HG03439 (cell line): ENCODE measurements around the gene TLX2.

Source experiments
- ATAC-seq: cut with Tn5 transposase; IDR thresholded peaks from one replicate; pipeline ENCODE4 v1.9.1; 2021; ENCODE audit warnings: mild to moderate bottlenecking, moderate library complexity; ENCODE audit not compliant: unreplicated experiment

Gene TLX2

DNA sequence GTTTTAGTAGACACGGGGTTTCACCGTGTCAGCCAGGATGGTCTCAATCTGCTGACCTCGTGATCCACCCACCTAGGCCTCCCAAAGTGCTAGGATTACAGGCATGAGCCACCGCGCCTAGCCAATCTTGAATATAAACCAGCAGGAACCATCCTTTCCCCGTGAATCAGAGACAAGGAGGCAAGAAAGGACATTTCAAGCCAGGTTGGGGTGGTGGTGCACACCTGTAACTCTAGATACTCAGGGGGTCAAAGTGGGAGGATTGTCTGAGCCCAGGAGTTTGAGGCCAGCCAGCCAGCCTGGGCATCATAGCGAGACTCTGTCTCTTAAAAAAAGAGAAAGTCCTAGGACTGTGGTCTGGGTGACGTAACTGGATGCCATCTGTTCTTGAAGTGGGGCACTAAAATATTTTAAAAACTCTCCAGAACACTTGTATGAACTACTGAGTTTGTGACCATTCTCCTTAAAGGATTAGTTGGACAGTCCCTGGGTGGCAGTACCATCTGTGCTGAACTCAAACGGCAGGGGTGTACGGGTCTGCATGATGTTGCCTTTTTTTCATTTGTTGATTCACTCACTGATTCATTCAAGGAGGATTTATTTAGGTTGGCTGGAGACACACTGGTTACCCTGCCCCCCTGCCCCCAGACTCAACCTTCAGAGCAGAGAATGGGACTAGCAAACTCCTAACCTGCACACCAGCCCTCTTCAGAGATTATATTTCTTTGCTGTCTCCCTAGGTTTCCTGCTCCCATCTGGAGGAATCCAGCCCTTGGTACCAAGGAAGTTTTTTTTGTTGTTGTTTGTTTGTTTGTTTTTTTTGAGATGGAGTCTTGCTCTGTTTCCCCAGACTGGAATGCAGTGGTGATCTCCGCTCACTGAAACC lies 2.9 kb upstream of the TLX2 start:
- ATAC-seq, result no peak

DNA sequence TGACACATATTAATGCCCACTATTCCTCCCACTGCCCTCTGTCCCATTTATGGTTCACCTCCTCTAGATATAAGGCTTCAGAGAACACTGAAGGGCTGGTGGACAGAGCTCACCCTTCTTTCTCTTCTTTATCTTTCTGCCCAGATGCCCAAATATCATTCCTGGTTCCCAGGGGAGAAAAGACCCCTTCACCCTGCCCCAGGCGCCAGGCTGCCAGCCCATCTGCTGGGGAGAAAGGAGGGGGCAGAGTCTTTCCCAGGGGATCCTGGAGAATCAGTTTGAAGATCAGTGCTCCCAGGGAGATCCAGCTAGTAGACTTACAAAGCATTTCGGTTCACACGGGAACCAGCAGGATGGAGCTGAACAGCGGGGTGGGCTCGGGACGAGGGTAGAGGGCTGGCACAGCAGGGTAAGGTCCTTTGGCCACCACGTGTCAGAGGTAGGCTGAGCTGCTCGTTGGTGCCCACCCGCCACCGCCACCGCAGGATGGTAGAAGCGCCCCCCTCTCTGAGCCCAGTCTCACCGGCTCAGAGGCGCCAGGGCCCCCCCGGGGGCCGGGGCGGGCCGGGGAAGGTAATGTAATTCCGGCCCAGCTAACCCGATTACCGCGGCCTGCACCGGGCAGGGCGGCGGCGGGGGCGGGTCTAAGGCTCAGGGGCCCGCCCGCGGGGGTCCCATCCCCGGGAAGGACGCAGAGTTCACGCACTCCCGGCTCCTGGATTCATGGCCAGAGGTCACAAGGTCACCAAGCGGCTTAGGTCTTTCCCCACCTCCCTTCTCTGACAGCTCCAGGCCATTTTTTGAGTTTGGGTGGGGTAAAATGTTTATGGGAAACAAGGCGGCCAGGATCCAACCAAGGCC lies 1.3 kb upstream of the TLX2 start:
- ATAC-seq, result no peak

DNA sequence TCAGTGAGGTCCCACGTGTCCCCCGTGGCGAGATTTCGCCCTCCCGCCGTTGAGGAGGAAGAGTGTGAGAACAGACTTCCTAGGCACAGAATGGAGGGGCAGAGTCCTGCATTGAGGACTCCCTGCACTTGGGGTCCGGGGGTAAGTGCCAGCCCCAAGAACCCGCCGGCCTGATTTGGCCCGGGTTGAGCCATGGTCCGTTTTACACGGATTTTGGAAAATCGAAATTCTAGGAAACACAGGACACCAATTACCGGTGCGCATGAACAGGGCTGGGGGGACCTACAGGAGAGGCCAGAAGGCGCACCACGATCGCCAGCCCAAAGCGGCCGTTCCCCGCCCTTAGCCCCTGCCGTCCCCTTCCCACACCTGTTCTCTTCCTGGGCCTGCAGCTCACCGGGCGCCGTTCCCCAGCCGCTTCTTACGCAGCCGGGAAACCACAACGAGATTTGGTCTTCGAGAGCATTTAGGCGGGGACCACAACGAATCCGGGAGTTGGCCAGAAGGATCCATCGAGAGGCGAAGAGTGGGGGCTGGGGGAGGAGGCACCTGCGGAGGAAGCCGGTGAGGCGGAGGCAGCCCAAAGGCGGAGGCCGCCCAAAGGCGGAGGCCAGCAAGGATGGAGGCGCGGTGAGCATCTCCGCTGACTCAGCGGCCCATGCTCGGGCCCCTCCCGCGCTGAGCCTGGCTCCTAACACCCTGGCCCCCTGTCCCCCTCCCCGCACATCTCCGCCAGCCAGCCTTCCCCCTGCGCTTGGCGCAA lies 464 bp upstream of the TLX2 start:
- ATAC-seq, result no peak

DNA sequence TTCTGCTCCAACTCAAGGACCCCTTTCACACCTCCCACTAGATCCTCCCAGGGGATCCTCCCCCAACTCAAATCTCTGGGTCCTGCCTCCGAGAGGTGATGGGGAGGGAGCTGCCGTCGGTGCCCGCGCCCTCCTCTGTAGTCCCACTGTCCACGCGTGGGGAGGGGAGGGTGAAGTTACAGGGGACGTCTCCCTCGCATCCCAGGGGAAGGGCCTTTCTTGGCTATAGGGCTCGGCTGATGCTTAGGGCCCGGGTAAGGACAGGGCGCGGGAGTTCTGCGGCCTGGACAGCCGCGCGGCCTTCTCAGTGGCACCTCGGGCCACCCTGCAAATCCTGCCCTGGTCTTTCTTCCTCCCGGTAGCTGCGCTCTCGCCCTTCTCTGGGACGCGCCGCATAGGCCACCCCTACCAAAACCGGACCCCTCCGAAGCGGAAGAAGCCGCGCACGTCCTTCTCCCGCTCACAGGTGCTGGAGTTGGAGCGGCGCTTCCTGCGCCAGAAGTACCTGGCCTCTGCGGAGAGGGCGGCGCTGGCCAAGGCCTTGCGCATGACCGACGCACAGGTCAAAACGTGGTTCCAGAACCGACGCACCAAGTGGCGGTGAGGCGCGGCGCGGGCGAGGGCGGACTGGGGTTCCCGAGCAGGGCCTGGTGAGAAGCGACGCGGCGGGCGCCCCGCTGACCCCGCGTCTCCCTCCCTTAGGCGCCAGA lies 1.2 kb downstream of the TLX2 start:
- ATAC-seq, result no peak

DNA sequence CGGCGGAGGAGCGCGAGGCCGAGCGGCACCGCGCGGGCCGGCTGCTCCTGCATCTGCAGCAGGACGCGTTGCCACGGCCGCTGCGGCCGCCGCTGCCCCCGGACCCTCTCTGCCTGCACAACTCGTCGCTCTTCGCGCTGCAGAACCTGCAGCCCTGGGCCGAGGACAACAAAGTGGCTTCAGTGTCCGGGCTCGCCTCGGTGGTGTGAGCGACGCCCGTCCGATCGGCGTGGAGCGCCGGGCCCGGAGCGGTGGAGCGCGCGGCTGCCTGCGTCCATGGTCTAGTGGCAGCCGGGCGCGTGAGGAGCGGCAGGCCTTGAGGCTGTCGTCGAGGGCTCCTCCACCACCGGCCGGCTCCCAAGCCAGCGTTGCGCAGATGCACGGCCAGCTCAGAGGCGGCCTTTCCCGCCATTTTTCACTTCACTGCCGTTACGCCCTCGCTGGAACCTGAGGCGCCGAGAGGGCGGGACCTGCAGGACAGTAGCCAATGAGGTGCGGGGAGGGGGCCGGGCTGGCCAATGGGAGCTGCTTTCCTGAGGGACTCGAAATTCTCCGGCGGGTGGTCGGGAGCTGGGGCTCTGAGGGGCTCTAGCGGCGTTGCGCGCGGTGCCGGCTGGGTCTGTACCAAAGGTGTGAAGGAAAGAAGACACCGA lies 1.9 kb downstream of the TLX2 start:
- no peak for ATAC-seq

DNA sequence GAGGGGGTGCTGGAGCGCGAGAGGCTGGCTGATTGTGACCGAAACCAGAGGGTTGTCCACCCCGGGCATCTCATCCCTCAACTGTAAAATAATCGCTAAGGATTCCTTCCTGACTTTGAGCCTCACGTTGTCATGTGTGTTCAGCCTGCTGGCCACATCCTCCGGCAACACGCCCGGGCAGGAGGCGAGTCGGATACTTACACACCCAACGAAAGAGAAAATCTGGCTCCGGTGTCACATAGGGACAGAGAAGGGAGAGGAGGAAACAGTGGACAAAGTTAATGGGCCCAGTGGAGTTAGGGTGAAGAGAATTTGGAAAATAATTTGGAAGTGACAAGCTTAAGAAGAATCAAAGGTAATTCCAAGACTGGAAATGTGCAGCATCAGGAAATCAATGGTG lies 2.4 kb downstream of the TLX2 start:
- no peak for ATAC-seq

DNA sequence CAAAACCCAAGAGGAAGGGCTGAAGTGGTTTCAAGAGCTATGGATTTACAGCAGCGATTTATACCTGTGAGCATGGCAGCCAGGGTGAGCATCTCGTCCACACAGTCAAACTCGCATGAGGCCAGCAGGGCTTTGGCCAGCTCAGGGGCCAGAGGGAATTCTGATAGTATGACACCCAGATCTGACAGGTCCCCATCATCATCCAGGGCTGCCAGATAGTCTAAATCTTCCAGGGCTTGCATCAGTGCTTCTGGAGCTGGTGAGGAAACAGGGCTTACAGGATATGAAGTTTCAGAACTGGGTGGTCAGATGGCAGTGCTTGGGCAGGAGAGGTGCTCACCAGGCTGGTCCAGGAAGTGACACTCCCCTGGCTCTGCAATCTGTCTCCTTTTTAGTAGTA lies 8.3 kb downstream of the TLX2 start:
- no peak for ATAC-seq

DNA sequence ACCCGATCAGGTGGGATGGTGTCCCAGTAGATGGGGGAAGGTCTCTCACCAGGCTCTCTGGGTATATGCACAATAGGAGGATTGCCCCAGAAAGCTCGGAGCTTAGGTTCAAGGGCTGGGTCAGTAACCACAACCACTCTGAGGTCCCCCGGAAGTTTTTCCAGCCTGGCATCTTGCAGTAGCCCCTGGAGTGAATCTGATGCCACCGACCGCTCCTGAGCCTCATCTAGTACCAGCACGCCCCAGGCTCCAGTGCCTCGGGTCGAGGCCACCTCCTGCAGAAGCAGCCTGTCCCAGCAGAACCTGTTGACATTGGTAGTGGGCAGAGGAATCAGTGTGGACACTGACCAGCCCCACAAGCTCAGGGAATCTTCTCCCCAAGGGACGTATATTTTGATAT lies 9.8 kb downstream of the TLX2 start:
- ATAC-seq, result no peak

DNA sequence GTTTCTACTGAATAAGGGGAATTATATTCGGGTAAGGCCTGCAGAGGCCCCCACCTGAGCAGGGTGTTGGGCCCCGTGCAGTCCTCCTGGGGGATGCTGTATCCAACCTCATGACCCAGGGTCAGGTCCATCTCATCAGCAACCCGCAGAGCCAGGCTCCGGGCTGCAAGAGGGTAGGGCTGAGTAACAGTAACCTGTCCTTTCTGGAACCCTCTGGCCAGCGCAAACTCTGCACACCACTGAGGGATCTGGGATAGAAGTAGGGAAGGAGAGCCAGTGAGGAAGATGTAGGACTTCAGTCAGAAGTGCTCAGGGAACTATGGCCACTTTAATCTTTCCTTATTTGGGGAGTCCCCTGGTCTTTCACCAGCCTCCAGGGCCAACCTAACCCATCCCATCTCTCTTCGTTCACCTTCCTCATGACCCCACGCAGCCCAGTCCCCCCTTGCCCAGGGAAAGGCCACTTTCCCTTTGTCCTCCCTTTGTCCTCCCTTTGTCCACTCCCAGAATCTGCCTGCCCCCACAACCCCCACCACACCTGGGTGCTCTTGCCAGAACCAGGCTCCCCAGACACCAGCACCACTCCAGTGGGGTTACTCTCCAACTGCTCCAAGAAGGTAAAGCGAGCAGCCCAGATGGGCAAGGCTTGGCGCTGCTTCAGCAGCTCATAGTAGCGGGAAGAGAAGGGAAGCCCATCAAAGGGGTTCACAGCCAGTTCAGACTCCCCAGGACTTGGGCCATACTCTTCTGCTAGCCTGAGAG lies 10.9 kb downstream of the TLX2 start:
- no peak for ATAC-seq

DNA sequence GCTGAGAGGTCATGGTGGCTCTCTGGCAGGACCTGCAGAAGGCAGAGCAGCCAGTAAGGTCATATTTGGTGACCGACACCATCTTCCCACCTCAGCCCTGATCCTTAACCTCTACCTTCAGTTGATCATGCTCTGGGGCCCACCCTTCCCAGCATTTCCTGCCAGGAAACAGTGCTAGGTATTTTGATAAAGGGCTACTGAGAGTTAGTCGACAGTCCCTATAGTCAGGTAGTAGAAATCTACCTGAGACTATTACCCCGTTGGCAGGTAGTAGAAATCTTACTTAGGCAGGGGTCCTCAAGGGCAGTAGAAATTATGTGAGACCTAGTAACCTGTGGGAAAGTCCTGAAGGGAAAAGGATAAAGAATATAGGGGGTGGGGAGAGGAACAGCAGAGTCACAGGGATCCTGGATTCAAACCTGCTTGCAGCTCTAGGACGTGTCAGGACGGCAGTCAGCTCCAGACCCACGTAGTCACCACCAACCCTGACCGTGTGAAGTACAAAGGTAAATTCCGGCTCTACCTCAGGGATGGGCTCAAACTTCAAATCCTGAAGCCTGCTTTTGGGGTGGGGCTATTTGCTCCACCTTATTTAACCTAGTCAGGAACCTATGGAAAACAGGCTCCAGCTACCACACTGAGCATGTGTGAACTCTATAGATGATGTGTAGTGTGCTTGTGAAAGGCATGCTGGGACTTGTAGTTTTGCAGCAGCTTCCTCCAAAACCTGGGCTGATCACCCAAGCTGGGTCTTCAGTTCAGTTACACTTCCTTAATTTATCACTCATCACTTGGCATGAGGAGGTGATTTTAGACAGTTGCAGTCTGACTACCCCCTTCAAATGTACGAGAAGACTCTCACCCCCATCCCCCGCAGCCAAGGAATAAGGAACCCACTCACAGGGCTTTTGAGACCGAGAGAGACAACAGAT lies 11.7 kb downstream of the TLX2 start, which contains the start of gene DQX1:
TSS of gene DQX1 (minus strand) at position 515 of the 932 bp plus-strand sequence. CDS start at position 13, 502 bp downstream.
- no peak for ATAC-seq

DNA sequence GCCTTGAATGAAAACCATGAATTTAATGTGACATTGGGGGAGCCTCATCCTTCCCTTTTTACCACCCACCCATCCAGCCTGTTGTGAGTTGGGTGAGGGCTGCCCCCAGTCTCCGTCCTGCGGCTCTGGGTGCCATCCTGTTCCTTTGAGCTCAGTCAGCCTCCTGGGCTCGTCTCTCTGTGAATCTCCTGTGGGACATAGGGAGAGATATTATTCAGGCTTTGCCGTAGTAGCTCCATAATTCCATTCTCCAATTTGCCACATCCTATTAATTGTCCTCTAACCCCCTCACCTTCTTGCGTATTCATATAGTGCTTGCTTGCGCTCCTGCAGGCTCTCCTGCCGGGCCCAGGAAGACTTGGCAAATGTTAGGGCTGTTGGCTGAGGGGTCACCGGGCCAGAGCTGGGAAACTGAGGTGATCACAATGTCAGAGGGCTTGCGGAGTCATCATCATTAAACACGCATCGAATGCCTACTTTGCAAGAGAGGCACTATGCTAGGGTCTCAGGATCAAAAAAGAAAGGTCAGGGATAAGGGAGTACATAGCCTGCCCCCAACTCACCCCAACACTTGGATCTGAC lies 12.5 kb downstream of the TLX2 start:
- ATAC-seq, result no peak

DNA sequence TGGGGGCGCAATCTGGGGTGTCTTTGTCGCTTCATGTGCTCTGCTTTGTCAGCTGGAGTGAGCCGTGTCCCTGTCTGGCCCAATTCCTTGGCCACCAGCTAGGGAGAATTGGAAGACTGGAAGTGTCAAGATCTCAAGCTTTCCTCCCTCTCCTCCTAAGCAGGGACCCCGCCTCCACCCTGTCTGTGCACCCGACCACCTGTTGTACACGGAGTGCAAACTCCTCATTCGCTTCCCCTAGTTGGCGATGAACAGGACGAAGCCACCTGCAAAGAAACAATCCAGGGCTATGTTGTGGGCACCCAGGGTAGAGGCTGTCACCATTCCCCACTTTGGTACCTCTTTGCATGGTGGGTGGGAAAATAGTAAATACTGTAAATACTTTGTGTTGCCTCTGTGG lies 13.5 kb downstream of the TLX2 start:
- no peak for ATAC-seq

DNA sequence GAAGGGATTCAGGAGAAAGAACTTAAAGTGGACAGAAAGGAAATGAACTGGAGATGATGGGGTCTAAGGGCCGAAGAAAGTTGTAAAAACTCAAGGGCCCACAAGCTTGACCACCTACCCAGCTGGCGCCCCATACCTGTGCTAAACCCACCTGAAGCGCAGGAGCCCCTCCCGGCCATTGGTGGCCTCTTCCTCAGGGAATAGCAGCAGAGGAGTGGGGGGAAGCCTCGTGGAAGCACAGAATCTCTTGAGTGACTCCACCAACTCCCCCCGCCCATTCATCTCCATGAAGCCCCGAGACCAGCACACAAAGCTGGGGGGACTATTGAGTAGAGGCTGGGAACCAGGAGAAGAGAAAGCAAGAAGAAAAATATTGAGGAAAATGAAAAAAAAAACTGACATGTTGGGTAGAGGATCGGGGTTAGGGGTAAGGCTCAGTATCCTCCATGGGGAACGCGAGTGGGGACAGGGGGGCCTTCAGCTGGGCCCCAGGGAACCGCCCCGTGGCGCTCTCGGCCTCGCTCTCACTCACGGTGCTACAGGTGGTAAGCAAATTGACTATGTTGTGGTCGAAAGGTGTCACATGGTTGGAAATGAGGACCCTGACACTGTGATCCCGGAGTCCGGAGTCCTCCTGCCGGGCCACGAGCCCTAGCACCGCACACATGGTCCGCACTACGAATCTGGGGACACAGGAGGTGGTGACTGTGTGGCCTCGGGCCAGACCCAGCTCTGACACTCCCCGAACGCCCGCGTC lies 14.5 kb downstream of the TLX2 start:
- ATAC-seq, result peak; percentile 15

DNA sequence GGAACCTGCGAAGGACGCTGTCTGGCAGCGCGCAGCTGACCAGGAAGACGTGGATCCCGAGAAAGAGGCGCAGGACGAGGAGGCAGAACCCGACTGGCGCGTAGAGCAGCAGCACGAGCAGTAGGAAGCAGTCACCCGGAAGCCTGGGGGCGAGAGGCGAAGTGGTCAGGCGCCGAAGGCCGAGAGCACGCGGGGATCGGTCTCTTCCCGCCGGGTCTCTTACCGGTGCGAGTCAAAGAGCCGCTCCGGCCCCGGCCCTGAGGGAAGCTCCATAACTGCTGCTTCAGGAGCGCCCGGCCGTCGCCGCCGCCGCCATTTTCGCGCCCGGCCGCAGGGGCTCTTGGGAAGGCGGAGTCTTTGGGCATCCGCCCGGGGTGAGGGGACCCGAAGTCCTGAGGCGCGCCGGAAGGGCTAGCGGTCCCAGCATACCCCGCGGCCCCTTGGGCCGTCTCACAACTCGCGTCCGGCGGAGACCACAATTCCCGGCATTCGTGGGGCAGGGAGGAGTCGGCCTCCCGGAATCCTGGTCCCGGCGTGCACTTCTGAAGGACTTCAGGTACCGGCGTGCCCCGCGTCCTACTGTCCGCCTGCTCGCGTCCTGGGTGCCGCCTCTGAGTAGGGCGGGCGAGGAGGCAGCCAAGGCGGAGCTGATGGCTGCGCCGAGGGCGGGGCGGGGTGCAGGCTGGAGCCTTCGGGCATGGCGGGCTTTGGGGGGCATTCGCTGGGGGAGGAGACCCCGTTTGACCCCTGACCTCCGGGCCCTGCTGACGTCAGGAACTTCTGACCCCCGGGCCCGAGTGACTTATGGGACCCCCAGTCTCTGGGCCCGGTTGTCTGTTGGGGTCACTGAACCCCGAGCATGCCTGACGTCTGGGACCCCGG lies 15.3 kb downstream of the TLX2 start, which contains the start of the genes AUP1 and HTRA2:
TSS of gene AUP1 (minus strand) at position 350 of the 882 bp plus-strand sequence. CDS start at position 273, 77 bp downstream.
TSS of gene HTRA2 (plus strand) at position 577 of the 882 bp plus-strand sequence. CDS start at position 651, 74 bp downstream.
- ATAC-seq, result peak; percentile 81

DNA sequence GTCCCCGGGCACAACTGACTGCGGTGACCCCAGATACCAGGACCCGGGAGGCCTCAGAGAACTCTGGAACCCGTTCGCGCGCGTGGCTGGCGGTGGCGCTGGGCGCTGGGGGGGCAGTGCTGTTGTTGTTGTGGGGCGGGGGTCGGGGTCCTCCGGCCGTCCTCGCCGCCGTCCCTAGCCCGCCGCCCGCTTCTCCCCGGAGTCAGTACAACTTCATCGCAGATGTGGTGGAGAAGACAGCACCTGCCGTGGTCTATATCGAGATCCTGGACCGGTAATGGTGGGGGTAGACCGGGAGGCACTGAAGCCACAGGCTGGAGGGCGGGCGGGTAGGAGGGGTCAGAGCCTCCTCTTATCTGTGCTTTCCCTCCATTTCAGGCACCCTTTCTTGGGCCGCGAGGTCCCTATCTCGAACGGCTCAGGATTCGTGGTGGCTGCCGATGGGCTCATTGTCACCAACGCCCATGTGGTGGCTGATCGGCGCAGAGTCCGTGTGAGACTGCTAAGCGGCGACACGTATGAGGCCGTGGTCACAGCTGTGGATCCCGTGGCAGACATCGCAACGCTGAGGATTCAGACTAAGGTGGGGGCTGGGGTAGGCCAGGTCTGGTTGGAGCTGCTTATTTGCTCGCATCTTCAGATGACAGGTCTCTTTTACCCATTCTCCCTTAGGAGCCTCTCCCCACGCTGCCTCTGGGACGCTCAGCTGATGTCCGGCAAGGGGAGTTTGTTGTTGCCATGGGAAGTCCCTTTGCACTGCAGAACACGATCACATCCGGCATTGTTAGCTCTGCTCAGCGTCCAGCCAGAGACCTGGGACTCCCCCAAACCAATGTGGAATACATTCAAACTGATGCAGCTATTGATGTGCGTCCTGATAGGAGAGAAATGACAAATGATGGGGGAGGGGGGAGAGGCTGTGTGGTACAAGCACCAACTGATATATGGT lies 16.3 kb downstream of the TLX2 start:
- ATAC-seq, result peak; percentile 24
